HepG2 (cell line): ENCODE measurements around the gene DHX30. TPM values are rescaled to one million over a fixed set of nuclear protein-coding genes. Genes with fewer than 3 reads are reported as not detected.
A peak's percentile ranks its signal among the peaks of the same experiment; 100 is the strongest.

ENCODE experiments used
- AGO1 ChIP-seq: fragments of 200-400 bp; formaldehyde crosslinking; IDR thresholded peaks from 2 replicates; pipeline ENCODE4 v1.6.1; 2017; ENCODE audit warnings: mild to moderate bottlenecking, low read depth, low read length, moderate library complexity; ENCODE audit not compliant: poor library complexity, severe bottlenecking
- DNMT1 ChIP-seq: sonication (generic); formaldehyde crosslinking; IDR thresholded peaks from 2 replicates; pipeline ENCODE4 v1.5.1; 2020; ENCODE audit warnings: mild to moderate bottlenecking, missing genetic modification reagents
- LCORL ChIP-seq, 2 experiments: fragments of 450-650 bp in 1 of 2; sonication (generic) in 1 of 2; formaldehyde crosslinking in 1 of 2; IDR thresholded peaks; 2 replicates each; pipeline versions ENCODE4 v1.5.0 to v1.6.1; 2017 to 2020; ENCODE audit warnings: antibody characterized with exemption in 1 of 2, missing genetic modification reagents in 1 of 2
- NR2F2 ChIP-seq: IDR thresholded peaks from 2 replicates; pipeline ENCODE4 v1.6.1; 2012; ENCODE audit warnings: low read depth, inconsistent platforms, borderline replicate concordance
- ZFP62 ChIP-seq: sonication (generic); formaldehyde crosslinking; IDR thresholded peaks from 2 replicates; pipeline ENCODE4 v1.4.0; 2020; ENCODE audit warnings: missing genetic modification reagents
- ZNF17 ChIP-seq: sonication (generic); formaldehyde crosslinking; IDR thresholded peaks from 2 replicates; pipeline ENCODE4 v1.5.0; 2020; ENCODE audit warnings: mild to moderate bottlenecking, missing genetic modification reagents
- ZNF30 ChIP-seq: sonication (generic); formaldehyde crosslinking; IDR thresholded peaks from 2 replicates; pipeline ENCODE4 v1.5.0; 2020; ENCODE audit warnings: mild to moderate bottlenecking, missing genetic modification reagents
- ZNF382 ChIP-seq: sonication (generic); formaldehyde crosslinking; IDR thresholded peaks from 2 replicates; pipeline ENCODE4 v1.5.0; 2020; ENCODE audit warnings: missing genetic modification reagents, mild to moderate bottlenecking, borderline replicate concordance
- ZNF547 ChIP-seq: sonication (generic); formaldehyde crosslinking; IDR thresholded peaks from 2 replicates; pipeline ENCODE4 v1.5.1; 2020; ENCODE audit warnings: mild to moderate bottlenecking, missing genetic modification reagents
- polyA plus RNA-seq, 8 experiments: library from polyadenylated mRNA; depleted of rRNA in 3 of 8; stranded (reverse) in 7 of 8; unstranded in 1 of 8; fragments of >200 nt; fragmentation: Illumina TruSeq in 4 of 8; extraction: Trizol in 4 of 8; gene quantifications; 2 replicates each; pipeline versions ENCODE4 v1.2.1 to v1.2.3, GENCODE V29; 2011 to 2016; ENCODE audit warnings: low read depth in 4 of 8, missing spikeins in 1 of 8, mixed read lengths in 1 of 8; ENCODE audit not compliant: insufficient read depth in 1 of 8
- total RNA-seq, 5 experiments: library from RNA; depleted of rRNA; stranded (reverse); fragments of >200 nt; fragmentation: Illumina TruSeq; extraction: Trizol; gene quantifications; 2 replicates each; pipeline ENCODE4 v1.2.3, GENCODE V29; 2016; ENCODE audit warnings: low read depth in 1 of 5
- TF ChIP-seq, protein P1 (sequence below): sonication (generic); formaldehyde crosslinking; IDR thresholded peaks from 2 replicates; pipeline ENCODE4 v1.5.0; 2020; ENCODE audit warnings: mild to moderate bottlenecking, missing genetic modification reagents
- TF ChIP-seq, protein P2 (sequence below): sonication (generic); formaldehyde crosslinking; IDR thresholded peaks from 2 replicates; pipeline ENCODE4 v1.4.0; 2020; ENCODE audit warnings: missing genetic modification reagents
- TF ChIP-seq, protein P3 (sequence below): sonication (generic); formaldehyde crosslinking; IDR thresholded peaks from 2 replicates; pipeline ENCODE4 v1.8.1; 2022; ENCODE audit warnings: mild to moderate bottlenecking, missing genetic modification reagents
- TF ChIP-seq, protein P4 (sequence below): IDR thresholded peaks from 2 replicates; pipeline ENCODE4 v1.6.1; 2016; ENCODE audit warnings: mild to moderate bottlenecking

Gene DHX30
- total and polyA plus RNA-seq, 2 of the 13 experiments (the other 11 are each of a cell fraction or from before 2014, with no cell fraction given): 30.6 to 59.4 TPM

DNA sequence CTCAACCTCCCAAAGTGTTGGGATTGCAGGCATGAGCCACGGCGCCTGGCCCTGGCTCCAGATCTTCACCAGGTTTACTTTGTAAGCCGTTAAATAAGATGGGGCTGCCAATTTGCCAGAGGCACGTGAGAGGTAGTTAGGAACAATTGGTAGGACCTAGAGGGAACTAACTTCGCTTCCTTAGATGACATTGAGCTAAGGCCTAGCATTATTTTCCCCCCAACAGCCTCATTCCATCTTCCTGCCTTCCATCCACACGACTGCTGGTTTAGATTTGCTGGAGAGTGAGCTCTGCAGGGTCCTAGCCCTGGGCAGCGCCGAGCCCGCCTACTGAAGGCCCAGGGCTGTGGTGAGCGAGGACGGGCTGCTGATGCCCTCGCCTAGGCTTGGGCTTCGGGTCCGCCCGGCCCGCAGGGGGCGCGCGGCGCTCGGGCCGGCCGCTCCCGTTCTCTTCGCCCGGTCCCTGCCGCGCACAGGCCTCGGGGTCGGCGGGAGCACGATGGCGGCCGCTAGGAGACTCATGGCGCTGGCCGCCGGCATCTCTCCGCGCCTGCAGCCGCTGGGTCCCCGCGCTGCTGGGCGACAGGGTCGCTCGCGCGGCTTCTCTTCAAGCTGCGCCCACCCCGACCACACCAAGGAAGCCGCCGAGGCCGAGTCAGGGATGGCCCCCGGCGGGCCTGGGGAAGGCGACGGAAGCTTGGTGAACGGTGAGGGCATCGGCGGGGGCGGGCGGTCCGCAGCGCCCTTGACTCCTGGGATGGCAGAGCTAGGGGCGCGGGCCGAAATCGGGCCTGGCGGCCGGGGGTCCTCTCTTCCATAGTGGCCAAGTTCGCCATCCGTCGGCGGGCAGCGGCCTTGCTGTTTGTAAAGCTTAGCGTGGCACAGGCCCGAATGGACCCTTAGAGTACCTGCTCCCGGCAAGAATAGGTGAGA, 21.9 kb downstream of the DHX30 start (continued):
- no peak for TF ChIP-seq ZNF17 (CRISPR knock-in tag)
- peak; percentile 90 for TF ChIP-seq ZNF547 (CRISPR knock-in tag)
- TF ChIP-seq, protein P1, sequence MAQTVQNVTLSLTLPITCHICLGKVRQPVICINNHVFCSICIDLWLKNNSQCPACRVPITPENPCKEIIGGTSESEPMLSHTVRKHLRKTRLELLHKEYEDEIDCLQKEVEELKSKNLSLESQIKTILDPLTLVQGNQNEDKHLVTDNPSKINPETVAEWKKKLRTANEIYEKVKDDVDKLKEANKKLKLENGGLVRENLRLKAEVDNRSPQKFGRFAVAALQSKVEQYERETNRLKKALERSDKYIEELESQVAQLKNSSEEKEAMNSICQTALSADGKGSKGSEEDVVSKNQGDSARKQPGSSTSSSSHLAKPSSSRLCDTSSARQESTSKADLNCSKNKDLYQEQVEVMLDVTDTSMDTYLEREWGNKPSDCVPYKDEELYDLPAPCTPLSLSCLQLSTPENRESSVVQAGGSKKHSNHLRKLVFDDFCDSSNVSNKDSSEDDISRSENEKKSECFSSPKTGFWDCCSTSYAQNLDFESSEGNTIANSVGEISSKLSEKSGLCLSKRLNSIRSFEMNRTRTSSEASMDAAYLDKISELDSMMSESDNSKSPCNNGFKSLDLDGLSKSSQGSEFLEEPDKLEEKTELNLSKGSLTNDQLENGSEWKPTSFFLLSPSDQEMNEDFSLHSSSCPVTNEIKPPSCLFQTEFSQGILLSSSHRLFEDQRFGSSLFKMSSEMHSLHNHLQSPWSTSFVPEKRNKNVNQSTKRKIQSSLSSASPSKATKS (CRISPR knock-in tag): no peak
- TF ChIP-seq AGO1: peak; percentile 53
- no peak for TF ChIP-seq ZFP62 (CRISPR knock-in tag)
- TF ChIP-seq DNMT1 (CRISPR knock-in tag): peak; percentile 57; the same call in 1 of the 2 replicates
- TF ChIP-seq, protein P2, sequence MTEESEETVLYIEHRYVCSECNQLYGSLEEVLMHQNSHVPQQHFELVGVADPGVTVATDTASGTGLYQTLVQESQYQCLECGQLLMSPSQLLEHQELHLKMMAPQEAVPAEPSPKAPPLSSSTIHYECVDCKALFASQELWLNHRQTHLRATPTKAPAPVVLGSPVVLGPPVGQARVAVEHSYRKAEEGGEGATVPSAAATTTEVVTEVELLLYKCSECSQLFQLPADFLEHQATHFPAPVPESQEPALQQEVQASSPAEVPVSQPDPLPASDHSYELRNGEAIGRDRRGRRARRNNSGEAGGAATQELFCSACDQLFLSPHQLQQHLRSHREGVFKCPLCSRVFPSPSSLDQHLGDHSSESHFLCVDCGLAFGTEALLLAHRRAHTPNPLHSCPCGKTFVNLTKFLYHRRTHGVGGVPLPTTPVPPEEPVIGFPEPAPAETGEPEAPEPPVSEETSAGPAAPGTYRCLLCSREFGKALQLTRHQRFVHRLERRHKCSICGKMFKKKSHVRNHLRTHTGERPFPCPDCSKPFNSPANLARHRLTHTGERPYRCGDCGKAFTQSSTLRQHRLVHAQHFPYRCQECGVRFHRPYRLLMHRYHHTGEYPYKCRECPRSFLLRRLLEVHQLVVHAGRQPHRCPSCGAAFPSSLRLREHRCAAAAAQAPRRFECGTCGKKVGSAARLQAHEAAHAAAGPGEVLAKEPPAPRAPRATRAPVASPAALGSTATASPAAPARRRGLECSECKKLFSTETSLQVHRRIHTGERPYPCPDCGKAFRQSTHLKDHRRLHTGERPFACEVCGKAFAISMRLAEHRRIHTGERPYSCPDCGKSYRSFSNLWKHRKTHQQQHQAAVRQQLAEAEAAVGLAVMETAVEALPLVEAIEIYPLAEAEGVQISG (CRISPR knock-in tag): peak; percentile 100
- TF ChIP-seq NR2F2: peak; percentile 68; the same call in 1 of the 2 replicates
- TF ChIP-seq ZNF382: no peak
- TF ChIP-seq, protein P3, sequence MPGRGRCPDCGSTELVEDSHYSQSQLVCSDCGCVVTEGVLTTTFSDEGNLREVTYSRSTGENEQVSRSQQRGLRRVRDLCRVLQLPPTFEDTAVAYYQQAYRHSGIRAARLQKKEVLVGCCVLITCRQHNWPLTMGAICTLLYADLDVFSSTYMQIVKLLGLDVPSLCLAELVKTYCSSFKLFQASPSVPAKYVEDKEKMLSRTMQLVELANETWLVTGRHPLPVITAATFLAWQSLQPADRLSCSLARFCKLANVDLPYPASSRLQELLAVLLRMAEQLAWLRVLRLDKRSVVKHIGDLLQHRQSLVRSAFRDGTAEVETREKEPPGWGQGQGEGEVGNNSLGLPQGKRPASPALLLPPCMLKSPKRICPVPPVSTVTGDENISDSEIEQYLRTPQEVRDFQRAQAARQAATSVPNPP: no peak
- TF ChIP-seq ZNF30: no peak
- TF ChIP-seq, protein P4, sequence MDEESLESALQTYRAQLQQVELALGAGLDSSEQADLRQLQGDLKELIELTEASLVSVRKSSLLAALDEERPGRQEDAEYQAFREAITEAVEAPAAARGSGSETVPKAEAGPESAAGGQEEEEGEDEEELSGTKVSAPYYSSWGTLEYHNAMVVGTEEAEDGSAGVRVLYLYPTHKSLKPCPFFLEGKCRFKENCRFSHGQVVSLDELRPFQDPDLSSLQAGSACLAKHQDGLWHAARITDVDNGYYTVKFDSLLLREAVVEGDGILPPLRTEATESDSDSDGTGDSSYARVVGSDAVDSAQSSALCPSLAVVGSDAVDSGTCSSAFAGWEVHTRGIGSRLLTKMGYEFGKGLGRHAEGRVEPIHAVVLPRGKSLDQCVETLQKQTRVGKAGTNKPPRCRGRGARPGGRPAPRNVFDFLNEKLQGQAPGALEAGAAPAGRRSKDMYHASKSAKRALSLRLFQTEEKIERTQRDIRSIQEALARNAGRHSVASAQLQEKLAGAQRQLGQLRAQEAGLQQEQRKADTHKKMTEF (CRISPR knock-in tag): peak; percentile 51; the same call in 1 of the 2 replicates
- TF ChIP-seq LCORL (IDR thresholded peaks at IDR 0.05): no peak
- no peak for TF ChIP-seq LCORL (CRISPR knock-in tag; IDR thresholded peaks at IDR 0.05)
